Measurements from ENCODE around the gene OPN1SW.

Gene OPN1SW, protein sequence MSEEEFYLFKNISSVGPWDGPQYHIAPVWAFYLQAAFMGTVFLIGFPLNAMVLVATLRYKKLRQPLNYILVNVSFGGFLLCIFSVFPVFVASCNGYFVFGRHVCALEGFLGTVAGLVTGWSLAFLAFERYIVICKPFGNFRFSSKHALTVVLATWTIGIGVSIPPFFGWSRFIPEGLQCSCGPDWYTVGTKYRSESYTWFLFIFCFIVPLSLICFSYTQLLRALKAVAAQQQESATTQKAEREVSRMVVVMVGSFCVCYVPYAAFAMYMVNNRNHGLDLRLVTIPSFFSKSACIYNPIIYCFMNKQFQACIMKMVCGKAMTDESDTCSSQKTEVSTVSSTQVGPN

DNA sequence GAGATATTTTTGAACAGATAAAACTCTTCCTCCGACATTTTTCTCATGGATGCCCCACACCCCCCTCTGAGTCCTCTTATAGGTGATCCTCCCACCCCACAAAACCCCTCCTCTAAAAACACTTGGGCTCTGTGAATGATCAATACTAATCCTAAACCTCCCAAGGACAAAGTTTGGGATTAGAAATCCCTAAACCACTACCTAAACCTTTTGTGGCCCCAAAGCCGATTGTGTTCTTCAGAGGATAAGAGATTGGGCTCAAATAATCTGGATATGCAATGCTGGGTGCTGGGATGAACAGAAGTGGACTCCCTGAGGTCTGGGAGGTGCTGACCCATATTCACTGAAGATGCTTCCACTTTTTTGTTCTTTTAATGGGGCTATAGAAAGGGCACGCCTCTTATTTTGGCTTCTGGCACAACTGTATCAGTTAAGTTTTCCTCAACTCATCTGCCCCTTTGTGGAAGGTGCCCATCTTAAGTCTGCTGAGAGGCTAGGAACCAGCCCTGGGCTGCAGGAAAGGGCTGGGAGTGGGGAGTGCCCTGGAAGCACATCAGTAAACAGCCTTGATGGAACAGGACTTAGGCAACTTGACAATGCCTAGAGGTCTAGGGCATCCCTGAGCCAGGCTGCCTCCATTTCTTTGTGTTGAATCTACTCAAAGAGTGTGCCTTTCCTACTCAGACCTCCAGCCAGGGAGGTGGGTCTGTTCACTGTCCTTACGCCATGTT, at the start of gene OPN1SW:
OPN1SW (minus strand) TSS at position 51 of the 731 bp plus-strand sequence; CDS start at position 38, 13 bp downstream.
- DNase-seq = no peak

DNA sequence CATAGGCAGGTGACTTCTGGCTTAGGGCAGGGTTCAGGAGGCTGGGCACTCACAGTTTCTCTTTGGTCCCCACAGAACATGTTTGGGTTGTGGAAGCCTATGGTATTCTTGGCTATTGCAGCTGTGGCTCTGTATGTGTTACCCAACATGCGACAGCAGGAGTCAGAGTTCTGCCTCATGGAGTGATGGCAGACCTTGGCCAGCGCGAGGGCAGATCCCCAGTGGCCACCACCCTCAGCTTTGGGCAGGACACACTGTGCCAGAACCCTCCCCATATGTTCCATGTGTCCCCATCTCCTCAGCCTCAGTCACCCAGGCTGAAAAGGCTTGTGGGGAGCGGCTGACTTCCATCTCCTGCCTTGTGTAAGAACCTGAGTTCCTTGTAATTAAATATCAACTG, 46.1 kb upstream of the OPN1SW start:
- no peak for DNase-seq

DNA sequence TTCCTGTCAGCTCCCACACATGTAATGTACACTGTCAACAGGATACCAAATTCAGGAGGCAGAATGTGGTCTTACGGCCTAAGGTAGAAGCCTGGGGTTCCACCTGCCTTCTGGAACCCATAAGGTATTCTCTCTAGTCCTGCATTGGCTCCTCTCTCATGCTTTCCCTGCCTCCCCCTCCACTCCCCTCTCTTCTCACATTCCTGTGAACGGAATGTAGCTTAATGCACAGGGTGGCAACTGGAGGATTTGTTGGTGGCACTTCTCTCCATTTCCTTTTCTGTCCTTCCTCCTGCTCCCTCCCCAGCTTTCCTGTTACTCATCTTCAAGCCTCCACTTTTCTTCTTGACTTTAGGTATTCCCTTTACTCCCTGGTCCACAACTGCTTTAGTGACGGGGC, 43.1 kb upstream of the OPN1SW start:
- DNase-seq = no peak

DNA sequence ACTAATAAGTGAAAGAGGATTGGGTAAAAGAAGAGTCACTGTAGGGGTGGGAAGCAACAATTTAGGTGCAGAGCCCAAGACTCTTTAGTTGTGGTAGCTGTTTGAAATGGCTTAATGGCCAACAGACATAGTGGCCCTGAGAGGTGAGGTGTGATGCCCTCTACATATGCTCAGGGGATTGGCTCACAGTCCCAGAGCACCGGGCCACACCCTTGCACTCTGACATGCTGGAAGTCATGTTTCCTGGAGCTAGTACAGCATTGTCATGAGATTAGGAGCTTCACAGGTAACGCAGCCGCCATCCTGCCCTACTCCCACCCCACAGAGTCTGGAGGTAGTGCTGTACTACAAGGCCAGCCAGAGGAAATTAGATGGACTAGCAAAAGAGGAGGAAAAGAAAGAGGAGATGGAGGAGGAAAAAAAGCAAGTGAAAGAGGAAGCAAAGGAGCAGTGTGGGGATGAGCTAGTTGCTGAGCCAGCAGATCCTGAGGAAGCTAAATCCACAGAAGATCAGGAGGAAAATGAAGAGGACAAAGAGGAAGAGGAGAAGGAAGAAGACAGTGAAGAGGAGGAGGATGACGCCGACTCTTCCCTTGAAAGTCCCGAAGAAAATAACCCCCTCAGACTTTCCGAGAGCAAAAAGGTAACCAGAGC, 39.8 kb upstream of the OPN1SW start:
- no peak for DNase-seq

DNA sequence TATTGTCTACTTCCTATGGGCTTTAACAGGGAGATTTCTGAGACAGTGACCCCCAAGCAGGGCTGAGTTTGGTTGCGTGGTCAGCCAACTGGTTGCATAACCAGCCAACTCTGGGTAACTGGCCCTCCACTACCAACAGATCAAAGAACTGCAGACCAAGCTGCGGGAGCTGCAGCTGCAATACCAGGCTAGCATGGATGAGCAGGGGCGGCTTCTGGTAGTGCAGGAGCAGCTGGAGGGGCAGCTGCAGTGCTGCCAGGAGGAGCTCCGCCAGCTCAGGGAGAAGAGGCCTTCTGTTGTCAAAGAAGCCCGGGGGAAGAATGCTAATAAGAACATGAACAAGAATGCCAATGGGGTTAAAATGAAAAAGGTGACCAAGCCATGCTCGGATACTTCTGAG, 38.9 kb upstream of the OPN1SW start:
- no peak for DNase-seq

DNA sequence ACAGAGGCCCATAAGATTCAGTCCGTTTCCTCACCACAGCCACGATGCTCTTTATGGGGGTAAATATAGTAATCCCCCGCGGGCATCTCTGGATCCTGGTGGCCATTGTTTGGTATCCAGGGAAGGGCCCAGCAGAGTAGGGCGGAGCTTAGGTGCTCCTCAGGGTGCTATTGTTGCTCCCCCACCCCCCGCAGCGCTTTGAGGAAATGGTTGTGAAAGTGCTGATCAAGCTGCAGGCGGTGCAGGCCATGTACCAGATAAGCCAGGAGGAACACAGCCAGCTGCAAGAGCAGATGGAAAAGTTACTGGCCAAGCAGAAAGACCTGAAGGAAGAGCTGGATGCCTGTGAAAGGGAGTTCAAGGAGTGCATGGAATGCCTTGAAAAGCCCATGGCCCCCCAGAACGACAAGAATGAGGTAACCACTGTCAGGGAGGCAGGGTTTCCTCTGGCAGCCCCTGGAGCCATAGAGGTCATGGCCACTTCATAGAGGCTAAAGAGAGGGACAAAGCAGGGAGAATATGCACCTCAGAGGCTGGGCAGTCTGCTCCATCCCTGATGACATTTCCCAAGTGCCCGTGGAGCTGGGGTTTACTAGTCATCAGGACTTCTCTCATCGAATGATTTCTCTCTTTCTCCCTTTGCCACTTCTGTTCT, 37.0 kb upstream of the OPN1SW start:
- no peak for DNase-seq

DNA sequence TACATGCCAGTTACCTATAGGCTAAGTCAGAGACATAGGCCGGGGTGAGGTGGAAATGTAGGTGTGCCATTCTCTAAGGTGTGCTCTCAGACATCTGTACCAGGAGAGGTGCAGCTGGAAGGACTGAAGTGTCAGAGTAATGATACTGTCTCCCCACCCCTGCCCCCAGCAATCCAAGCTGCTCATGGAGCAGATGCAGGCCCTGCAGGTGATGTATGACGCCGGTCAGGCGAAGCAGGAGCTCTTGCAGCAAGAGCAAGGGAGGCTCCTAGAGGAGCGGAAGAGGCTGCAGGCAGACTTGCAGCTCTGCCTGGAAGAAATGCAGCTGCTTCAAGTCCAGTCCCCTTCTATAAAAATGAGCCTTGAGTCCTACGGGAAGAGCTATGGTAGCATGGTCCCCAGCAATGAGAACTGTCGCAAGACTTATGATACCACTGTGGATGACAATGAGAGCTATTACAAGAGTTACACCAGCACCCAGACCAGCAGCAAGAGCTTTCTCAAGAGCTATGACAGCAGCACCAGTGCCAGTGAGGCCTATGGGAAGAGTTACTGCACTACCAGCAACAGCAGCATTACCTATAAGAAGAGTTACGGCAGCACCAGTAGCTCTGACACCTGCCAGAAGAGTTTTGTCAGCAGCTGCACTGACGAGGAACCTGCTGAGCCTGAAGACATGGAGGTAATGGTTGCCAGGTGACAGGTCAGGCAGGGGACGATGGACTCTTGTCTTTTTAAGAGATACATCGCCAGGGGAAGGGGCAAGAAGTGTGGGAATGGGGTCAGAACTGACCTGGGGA, 36.2 kb upstream of the OPN1SW start:
- DNase-seq = no peak

DNA sequence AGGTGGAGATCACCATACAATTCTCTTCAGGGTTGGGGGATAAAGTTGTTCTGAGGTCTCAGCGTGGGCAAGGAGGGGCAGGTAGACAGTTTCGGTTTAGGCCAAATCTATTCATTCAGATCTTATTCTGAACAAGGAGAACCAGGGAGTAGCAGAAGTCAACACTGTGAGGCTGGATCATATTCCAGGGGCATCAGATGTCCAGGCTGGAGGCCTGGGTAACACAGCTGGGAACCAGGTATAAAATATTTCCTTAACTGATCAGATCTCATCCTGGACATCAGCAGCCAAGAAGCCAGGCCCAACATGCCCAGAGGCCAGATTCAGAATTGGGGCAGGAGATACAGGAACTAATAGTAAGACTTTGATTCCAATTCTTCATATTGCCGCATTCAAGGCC, 35.4 kb upstream of the OPN1SW start:
- DNase-seq = no peak

DNA sequence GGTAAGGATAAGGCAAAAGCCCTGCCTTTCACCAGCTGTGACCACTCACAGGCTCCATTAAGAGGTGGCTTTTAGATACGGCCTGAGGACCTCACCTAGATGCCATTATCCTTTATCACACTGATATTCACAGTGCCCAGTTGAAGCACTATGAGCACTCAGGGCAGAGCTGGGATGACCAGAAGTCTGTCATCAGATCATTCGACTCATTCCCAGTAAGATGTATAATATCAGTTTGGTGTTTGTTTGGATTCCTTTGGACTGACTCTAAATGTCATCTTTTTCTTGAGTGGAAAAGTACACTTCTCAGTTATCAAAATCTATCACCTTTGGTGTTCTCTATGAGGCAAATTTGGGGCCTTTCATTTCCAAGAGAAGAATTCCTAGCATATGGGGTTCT, 34.9 kb upstream of the OPN1SW start:
- DNase-seq = no peak

DNA sequence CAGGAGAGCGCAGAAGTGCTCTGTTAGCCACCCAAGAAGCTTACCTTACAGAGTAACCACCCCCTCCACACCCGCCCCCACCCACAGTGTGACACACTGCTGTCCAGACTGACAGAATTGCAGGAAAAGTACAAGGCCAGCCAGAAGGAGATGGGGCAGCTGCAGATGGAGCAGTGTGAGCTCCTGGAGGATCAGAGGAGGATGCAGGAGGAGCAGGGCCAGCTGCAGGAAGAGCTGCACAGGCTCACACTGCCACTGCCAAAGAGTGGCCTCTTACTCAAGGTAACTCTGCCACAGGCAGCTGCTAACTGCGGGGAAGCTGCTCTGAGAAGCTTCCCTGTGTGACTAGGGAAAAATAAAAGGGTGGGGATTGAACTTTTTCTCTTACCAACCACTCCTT, 33.8 kb upstream of the OPN1SW start:
- no peak for DNase-seq

DNA sequence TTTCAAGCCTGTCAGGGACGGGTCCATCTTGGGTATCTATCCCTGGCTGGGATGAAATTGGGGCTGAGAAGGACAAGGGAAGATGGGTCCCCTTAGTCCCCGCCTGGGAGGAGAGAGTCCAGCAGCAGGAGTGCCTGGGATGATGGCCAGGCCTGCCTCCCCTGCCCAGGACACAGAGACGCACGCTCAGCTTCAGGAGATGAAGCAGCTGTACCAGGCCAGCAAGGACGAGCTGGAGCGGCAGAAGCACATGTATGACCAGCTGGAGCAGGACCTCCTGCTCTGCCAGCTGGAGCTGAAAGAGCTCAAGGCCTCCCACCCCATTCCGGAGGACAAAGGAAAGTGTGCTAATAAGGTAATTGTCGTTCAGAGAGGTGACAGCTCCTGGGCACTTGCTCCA, 31.6 kb upstream of the OPN1SW start:
- no peak for DNase-seq

DNA sequence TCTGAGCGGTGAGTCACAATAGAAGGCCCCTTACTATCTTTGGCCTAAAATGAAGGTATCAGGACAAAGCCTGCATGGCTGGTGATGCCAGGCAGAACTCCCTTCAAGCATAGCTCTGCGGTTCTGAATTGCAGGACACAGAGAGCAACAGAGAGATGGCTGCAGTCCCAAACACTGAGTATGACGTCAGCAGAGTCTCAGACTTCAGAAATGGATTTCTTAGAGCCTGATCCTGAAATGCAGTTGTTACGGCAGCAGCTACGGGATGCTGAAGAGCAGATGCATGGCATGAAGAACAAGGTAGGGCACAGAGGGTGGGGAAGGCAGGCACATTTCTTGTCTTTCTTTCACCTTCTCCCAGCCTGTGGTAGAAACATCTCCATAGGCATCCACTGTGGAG, 29.6 kb upstream of the OPN1SW start:
- no peak for DNase-seq

DNA sequence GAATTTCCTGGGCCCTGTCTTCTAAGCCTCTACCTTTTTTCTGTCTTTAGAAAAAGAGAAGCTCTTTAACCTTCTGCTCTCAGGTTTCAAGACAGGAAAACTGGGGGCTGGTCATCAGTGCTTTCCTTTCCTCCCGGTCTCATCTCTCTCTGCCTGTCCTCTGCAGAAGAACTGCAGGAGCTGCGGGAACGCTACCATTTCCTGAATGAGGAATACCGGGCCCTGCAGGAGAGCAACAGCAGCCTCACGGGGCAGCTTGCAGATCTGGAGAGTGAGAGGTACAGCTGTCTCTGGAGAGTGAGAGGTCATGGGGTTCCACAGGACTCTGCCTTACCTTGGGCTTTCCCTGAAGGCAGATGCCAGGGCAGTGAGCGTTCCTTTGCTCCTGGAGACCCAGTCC, 28.9 kb upstream of the OPN1SW start:
- DNase-seq = no peak

DNA sequence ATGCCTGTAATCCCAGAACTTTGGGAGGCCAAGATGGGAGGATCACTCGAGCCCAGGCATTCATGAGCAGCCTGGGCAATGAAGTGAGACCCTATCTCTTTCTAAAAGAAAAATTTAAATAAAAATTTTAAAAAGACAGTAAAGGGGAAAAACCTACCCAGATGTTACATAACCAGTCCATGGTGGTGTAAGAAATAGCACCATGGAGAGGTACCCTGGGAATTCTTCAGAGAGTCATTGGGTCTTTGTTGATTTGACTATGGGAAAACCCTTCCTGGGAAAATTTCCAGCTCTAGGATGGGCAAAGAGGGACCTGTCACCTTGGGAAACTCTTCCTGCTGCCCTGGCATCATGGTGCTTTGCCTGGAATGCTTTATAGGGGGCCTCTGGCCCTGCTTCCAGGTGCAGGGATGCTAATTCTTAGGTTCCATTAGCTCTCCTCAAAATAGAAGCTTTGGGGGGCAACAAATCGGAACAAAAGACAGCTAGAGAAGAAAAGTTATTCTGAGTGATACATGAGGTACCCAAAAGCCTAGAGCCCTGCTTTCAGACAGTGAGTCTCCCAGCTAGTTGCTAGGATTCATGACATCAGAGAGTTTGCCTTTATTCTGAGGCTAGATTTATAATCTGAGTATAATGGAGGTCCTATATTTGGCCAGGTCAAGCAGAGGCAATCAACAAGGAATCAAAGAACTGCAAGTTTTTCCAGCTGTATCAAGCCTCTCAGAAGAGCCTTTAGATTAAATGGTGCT, 26.2 kb upstream of the OPN1SW start:
- DNase-seq = no peak

DNA sequence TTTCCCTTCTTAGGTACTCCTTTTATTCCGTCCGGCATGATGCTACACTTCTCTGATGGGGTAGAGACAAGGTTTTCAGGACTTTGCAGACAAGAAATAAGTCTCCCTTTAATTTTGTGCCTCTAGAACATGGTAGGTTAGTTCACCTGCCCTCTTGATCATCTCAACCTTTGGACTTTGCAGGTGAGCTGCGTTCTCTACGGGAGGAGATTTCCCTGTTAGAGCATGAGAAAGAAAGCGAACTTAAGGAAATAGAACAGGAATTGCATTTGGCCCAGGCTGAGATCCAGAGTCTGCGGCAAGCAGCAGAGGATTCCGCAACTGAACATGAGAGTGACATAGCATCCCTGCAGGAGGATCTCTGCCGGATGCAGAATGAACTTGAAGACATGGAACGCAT, 25.4 kb upstream of the OPN1SW start:
- DNase-seq = no peak

DNA sequence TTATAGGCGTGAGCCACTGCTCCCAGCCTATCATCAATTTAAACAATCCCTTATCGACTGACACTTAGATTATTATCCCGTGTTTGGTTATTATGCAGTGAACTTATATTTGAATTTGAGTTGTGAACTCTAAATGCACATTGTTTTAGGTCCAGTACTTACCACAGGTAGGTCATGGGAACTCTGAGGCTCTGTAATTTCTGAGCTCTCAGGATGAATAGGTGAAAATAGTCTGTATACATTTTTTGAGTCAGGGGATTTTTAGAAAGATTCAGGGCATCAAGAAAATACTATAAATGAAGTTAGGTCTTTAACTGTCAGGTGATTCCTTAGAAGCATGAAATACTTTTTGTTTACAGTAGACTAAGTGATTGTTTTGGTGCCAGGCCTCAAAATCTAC, 25.0 kb upstream of the OPN1SW start:
- no peak for DNase-seq

DNA sequence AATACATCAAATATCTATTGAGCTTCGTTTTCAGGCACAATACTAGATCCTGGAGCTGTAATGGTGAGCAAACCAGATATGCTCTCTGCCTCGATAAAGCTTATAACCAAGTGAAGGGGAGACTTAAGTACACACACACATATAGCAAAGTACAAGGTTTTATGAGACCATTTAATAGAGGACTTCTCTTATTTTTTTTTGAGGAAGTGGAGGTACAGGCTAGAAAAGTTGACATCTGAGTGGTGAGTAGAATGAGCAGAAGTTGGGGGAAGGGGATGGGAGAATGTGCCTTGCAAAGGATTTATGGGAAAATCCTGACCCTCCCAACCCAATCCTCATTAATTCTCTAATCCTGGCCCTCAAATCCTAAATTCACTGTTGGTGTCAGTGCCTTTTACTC, 23.9 kb upstream of the OPN1SW start:
- no peak for DNase-seq

DNA sequence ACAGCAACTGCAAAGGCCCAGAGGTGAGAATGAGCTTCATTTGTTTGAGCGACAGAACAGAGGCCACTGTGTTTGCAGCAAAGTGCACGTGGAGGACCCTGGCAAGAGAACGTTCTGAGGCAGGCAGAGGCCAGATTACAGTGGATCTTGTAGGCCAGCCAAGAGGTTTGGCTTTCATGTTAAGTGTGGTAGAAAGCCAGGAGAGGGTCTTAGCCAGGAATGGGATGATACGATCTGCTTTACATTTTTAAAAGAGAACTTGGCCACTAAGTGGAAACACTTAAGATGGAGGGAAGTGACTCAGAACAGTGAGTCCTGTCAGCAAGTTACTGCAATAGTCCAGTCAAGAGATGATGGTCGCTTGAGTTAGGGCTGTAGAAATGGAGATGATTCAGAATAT, 20.7 kb upstream of the OPN1SW start:
- no peak for DNase-seq

DNA sequence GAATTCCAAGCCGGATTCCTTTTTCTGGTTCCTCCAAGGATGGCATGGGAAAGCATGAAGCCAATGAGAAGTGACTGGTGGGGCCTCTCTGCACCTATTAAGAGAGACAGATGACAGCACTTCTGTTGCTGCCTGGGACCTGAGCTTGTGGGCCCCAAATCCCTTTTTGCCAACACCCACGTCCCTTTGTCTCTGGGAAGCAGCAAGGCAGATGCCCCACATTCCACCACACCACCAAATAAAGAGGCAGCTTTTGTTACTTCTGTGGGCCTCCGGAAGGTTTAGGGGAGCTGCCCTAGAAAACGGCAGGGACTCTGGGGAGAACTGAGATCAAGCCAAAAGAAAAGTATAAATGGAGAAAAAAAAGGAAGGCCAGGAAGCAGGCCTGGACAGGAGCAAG, 19.5 kb upstream of the OPN1SW start:
- DNase-seq = no peak

DNA sequence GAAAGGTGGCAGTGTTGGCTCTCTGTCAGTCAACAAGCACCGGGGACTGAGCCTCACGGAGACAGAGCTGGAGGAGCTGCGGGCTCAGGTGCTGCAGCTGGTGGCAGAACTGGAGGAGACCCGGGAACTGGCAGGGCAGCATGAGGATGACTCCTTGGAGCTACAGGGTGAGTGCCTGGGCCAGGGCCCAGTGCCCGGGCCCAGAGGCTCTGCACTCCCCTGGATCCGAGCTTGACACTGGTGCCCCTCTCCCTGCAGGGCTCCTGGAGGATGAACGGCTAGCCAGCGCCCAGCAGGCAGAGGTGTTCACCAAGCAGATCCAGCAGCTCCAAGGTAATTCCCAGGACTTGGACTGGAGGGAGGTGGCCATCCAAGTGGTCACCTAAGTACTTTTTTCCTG, 18.8 kb upstream of the OPN1SW start:
- DNase-seq = no peak

DNA sequence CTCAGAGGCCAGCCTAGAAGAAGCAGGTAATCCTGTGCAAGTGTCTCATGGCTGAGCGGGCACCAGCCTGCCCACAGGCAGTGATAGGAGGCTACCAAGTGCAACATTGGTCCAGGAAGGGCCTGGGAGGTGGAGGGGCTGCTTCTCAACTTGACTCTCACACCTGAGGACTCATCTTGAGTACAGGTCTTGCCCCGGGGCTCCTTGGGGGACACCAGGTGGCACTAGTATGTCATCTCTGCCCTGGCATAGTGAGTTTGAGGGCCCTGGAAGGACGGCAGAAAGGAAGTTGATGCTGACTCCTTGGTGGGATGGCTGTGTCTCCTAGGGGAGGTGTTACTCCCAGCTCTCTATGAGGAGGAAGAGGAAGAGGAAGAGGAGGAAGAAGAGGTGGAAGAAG, 18.4 kb upstream of the OPN1SW start:
- no peak for DNase-seq

DNA sequence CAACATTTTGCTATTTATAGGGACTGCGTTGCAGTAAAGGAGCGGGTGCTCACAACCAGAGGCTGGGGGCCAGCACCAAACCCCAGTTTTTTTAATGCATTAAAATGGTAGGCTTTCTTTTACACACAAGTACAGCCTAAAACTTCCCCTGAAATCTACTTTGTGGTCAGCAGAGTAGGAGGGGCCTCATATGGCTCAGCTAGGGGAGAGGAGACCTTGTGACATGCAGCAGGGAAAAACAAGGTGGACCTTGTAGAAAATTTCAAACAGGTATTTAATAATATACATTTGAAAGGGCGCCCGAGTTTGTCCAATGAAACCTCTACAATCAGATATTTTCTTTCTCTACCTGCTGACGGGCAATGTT, 17.6 kb upstream of the OPN1SW start:
- no peak for DNase-seq

Measured in activated CD4-positive, alpha-beta T cell treated with anti-CD3 and anti-CD28 coated beads for 4 hours (primary cell).